GM19193 (cell line): ENCODE measurements around the gene ZNF316.

ENCODE experiments used
- POLR2A ChIP-seq: IDR thresholded peaks from 4 replicates; pipeline ENCODE4 v1.6.1; 2011; ENCODE audit not compliant: insufficient read depth, insufficient read length; ENCODE audit errors: extremely low read depth

The ZNF316 gene

DNA sequence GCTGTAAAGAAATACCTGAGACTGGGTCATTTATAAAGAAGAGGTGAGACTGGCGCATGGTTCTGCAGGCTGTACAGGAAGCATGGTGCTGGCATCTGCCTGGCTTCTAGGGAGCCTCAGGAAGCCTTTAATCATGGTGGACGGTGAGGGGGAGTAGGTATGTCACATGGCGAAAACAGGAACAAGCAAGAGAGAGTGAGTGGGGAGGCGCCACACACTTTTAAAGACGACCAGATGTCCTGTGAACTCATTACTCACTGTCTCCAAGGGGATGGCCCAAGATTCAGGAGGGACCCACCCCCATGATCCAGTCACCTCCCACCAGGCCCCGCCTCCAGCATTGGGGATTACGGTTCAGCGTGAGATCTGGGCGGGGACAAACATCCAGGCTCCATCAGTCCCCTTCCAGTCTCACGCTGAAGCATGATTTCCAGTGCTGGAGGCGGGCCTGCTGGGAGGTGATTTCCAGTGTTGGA, 3.2 kb downstream of the ZNF316 start:
- no peak for TF ChIP-seq POLR2A

DNA sequence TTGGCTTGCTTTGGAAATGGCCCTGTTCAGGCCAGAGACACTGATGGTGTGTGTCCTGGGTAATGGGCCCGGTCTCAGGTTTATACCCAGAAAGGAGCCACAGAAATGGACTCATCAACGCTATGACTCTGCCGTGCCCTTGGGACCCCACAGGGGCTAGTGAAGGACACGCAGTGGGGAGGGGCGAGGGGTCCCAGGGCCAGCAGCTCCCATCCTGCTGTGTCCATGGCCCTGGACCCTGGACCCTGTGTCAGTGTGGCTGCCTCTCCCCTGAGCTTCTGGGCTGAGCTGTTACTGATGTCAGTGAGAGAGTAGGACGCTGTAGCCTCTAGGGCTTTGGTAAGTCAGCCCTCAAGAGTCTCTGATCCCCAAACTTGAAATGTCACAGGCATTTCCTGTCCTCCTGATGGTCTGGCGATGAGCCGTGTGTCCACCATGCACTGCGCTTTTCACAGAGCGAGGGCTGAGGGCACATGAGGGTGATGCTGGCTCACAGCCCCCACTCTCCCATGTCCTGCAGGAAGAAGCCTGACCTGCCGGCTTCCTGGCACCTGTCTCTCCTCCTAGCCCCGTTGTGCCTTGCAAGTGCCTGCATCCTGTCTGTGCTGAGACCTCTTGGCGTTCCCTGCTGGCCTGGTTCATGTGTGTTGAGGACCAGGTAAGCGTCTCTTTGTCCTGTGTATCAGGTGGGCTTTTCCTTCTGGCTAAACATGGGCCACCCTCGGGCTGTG, 4.4 kb downstream of the ZNF316 start:
- no peak for TF ChIP-seq POLR2A

DNA sequence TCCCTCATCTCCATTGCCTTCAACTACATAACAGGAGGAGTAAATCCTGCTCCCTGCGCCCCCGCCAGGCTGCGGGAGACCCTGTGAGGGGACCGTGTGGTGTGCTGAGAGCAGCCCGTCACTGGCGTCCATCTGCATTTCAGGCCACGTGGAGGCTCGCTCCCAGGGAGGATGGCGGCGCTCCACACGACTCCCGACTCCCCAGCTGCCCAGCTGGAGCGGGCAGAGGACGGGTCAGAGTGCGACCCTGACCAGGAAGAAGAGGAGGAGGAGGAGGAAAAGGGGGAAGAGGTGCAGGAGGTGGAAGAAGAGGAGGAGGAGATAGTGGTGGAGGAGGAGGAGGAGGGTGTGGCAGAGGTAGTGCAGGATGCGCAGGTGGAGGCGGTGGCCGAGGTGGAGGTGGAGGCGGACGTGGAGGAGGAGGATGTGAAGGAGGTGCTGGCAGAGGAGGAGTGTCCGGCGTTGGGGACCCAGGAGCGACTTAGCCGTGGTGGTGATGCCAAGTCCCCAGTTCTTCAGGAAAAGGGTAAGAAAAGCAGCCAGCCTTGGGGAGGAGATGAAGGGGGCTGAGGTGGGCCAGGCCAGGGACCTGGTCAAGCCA, 5.2 kb downstream of the ZNF316 start:
- no peak for TF ChIP-seq POLR2A

DNA sequence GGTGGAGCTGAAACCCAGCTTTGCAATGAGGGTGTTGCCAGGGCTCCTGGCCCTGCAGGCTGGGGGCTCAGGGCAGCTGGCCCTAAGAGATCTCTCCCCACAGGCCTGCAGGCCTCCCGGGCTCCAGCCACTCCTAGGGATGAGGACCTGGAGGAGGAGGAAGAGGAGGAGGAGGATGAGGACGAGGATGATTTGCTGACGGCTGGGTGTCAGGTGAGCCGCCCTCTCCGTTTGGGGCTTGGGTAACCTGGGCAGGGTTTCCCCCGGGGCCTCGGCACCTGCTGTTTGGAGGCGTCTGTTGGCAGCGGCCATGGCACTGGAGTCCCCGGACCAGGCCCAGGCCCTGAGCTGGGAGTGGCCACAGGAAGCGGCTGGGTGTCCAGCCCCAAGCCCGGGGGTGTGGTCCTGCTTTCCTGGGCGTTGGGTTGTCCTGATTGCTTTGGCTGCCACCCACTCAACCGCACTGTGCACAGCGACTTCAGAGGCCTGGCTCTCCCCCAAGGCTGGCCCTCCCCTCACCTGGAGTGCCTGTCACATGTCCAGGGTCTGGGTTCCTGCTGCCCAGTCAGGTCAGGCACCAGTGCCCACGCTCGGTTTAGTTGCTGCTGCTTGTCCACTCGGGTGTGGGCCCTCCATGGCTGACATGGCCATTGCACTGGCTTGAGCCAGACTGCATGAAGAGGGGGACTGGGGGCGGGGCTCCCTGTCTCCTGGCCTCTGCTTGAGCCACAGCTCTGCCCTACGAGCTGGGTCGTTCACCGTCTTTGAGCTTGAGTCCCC, 5.9 kb downstream of the ZNF316 start:
- no peak for TF ChIP-seq POLR2A

DNA sequence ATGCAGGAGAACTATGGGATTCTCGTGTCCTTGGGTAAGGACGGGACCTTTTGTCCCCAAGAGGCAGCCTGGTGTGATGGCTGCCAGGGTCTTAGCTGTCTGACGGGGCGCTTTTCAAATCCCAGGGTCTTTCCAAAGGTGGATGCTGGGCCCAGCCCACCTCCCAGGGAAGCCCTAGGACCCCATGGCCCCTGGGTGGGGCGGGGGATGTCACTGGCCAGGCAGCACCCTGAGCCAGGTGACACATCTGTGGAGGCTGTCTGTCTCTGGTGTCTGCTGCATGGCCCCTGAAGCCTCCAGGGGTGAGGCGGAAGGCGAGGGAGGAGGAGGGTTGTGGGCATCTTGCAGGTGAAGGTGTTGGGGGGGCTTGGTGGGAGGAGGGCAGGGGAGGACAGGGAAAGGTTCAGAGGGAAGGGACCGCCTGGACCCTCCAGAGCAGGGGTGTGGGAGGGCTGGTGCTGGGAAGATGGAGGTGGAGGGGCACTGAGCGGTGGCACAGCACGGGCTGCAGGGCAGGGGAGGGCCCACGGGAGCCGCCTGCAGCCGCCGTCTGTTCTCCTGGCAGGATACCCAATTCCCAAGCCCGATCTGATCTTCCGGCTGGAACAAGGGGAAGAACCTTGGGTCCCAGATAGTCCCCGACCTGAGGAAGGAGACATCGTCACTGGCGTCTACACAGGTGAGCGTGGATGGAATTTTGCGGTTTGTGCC, 7.0 kb downstream of the ZNF316 start:
- no peak for TF ChIP-seq POLR2A

DNA sequence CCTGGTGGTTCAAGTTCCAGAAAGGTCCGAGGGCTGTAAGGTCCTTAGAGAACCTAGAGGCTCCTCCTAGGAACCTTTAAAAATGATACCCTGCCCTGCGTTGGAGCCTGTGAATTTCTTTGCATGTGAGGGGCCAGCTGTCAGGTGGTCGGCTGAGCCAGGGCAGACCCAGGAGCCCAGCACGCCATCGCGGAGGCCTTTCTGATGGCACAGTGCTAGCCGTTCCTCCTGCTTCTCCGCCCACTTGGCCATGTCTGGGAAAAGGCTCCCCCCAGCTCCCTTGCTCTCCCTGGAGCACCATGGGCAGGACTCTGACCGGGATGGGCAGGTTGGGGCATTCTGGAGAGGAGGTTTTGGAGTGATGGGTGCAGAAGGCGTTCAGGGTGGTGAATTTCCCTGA, 7.6 kb downstream of the ZNF316 start:
- no peak for TF ChIP-seq POLR2A

DNA sequence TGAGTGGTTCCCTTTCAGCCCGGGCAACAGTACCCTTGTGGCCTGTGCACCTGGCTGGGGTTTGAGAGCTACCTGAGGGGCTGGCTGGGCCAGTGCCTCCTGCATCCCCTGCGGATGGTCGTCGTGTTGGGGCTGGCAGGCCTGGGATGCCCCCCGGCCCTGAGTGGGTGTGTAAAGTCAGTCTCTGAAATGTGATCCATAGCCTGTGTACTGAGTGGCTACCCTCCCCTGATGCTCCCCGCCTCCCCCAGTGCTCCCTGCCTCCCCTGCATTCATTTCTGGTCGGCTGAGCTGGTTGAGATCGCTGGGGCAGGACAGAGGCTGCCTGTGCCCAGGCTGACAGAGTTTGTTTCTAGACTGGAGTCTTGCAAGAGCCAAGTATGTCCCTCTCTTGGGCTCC, 9.3 kb downstream of the ZNF316 start:
- no peak for TF ChIP-seq POLR2A

DNA sequence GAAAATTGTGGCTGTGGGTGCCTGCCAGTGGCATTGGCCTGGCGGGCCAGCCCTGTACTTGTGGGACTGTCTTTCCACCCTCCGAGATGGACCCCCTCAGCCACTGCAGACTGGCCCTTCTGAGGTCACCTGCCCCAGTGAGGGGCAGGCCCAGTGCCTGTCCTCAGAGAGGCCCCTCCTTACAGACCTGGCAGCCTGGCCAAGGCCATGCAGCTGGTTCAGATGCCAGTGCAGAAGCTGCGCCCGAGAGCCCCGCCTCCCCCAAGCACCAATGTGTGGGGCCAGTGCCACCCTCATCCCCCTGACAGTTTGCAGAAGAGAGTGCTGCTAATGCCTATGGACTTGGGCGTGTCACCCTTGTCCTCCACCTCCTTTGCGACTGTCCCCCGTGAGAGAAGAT, 10.0 kb downstream of the ZNF316 start:
- no peak for TF ChIP-seq POLR2A

DNA sequence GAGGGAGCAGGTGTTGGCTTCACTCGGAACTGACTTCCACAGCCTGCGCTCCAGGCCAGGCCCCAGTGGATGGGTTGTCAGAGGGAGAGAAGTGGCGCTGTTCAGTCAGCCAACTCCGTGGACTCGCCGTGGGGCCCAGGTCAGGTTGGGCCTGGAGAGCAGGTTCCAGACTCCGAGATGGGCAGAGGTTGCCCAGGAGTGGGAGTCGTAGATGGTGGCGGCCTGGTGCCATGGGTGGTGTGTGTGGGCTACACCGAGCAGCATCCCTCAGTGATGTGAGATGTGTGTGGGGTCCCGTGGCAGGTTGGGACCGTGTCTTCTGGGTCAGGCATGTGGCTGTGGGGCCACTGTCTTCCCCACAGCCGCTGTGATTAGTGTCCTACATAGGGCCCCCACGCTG, 10.4 kb downstream of the ZNF316 start:
- no peak for TF ChIP-seq POLR2A

DNA sequence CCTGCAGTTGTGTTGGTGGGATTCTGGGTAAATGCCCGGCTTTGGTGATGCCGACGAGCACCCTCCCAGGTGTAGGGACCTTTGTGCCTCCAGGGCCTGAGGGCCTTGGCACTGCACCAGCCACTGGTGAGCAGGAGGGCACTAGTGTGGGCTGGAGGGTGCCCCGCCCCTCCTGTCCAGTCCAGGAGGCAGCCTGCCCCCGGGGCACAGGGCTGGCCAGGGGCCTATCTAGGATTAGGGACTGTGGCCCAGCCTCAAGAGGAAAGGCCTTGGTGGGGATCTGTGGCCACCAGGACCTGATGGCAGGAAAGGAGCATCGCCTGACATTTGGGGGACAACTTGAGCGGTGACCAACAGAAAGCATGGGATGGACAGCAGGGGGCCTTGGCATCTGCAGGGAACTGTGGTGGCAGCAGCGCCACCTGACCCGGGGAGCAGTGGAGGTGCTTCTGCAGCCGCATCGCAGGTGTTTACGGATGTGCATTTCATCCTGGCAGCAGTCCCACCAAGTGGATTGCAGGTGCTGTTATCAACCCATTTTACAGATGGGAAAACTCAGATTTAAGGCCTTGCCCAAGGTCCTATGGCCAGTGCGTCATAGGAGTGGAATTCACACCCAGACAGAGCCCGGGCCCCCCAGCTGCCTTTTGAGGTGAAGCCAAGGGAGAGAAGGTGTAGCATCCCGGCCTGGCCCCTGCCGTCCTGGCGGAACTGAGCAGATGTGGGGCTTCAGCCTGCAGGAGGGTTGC, 11.1 kb downstream of the ZNF316 start:
- no peak for TF ChIP-seq POLR2A

DNA sequence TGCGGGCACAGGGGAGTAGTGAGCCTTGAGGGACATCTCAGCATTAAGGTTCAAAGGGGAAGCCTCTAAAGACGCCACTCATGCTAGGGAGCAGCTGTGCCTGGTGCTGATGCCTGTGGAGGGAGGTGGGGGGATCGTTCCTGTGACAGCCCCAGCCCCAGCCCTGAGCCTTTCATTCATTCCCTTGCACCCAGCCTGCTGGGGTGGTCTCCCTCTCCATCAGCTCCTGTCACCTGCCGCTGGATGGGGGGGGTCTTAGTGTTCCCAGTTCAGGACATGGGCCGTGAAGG, 11.6 kb downstream of the ZNF316 start:
- TF ChIP-seq POLR2A = no peak

DNA sequence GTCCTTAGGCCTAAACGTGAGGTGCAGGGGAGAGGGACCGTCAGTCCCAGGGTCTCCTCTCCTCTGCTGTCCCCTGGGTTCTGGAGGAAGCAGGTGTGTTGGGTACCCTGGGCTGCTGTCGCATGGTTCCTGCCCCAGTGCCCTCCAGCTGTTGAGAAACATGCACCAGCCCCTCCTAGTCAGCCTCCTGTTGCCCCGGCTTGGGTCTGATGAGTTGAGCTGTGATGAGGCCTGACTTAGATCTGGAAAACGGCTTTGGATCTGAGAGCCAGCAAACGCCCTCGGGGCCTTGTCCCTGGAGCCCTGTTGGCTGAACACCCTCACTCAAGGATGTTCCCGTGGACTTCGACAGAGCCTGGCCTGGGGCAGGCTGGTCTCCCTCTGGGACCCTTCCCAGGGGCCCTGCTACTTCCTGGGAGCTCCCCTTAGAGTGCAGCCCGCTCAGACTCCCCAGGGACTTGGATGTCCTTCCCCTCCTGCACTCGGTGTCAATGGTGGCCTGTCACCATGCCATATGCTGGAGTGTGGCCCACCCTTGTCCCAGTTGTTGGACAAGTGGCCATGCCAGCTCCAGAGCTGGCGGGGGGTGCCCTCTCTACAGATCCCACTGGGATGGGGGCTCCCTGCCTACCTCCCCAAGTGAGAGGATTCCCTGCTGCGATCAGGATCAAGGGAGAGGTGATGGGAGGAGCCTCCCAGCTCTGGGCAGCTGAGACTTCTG, 12.3 kb downstream of the ZNF316 start:
- no peak for TF ChIP-seq POLR2A

DNA sequence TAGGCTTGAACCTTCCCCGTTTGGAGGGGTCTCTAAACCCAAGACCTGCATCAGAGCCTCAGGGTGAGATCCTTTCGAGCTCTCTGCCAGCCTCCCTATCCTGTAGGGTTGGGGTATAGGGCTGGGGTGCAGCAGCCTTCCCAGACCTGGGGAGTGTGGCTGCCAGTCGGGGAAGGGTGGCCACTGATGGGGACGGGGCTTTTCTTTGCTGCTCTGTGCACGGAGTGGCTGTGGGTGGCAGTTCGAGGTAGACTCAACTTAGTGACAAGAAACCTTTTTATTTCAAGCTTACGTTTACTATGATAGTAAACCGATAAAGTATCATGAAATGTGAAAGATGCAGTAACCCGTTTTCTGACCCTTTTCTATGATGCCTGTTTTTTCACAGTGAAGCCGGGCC, 13.0 kb downstream of the ZNF316 start:
- TF ChIP-seq POLR2A = no peak

DNA sequence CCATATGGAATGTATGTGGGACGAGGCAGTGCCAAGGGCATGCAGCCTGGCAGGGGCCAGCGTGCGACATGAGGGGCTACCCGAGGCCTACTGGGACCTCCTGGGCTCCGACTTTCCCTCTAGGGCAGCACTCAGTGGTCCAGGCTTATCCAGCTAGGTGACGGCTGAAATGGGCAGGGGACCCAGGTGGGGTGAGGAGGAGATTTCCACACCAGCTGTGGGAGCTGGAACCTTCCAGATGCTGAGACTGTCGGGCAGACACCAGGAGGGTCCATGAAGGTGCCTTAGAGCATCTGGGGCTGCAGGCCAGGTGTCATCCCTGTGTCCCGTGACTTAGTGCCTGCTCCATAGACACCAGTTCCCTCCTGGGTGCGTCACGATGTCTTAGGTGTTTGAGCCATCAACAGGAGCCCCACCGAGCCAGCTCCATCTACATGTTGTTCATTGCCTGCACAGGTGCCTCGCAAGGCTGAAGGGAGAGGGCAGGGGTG, 13.4 kb downstream of the ZNF316 start:
- TF ChIP-seq POLR2A = no peak

DNA sequence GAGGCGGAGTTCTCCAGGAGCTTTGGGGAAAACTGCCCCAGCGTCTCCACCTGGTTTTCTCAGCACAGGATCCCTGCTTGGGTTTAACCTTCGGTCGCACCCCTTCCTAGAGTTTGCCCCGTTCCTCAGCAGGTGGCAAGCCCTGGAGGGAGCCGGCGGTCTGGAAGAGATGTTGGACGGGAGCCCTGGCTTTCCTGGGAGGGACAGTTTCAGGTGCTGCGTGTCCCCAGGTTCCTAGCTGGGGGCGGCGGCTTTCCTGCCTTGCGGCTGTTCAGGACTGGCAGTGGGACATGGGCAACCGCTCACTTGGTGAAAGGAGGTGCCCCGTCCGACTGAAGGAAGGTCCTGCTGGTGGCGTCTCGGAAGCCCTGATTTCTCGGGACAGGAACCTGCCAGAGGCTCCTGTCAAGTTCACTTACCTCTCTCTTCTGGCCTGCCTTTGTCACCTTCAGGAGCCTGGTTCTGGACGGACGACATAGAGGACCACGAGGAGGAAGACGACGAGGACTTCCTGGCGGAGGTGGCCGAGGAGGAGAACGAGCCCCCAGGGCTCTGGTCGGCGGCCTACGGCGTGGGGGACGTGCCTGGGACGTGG, 14.8 kb downstream of the ZNF316 start:
- no peak for TF ChIP-seq POLR2A
